GM12892 (cell line): ENCODE data around the gene FAM120A.

ENCODE experiments used
- POLR2A ChIP-seq: IDR thresholded peaks from 2 replicates; pipeline ENCODE4 v1.6.1; 2011; ENCODE audit warnings: low read depth, low read length, control low read depth
- TAF1 ChIP-seq: IDR thresholded peaks from 2 replicates; pipeline ENCODE4 v1.6.1; 2011; ENCODE audit warnings: low read depth, mild to moderate bottlenecking, control low read depth, low read length, borderline replicate concordance

GRCh38 chr9:93479726-93480125 lies 28.2 kb downstream of the FAM120A start:
- no peak for TF ChIP-seq POLR2A
- TF ChIP-seq TAF1: no peak
